GM23248 (cell line): ENCODE measurements around the gene HNRNPH1.
"Not testable (repeated sequence)": the region's sequence is repeated elsewhere in the genome, so short reads cannot be mapped to it uniquely, and the experiment has no call there.

Source experiments
- EZH2 ChIP-seq: fragments of 200-600 bp; sonication (generic); IDR thresholded peaks from 2 replicates; pipeline ENCODE4 v1.6.1; 2018; ENCODE audit warnings: antibody characterized with exemption, mild to moderate bottlenecking; ENCODE audit not compliant: insufficient read depth, poor library complexity, severe bottlenecking
- EZH2phosphoT487 ChIP-seq: fragments of 200-600 bp; sonication (generic); IDR thresholded peaks from 2 replicates; pipeline ENCODE4 v1.6.1; 2018; ENCODE audit warnings: antibody characterized with exemption, moderate library complexity, mild to moderate bottlenecking, low read depth; ENCODE audit not compliant: insufficient read depth

GRCh38 chr5:179639296-179639695 is 15.8 kb upstream of the HNRNPH1 start:
- not testable (repeated sequence) for TF ChIP-seq EZH2, EZH2phosphoT487
